Measurements from ENCODE around the gene NAGS. TPM values are rescaled to one million over a fixed set of nuclear protein-coding genes. Genes with fewer than 3 reads are reported as not detected.

The NAGS gene
- total RNA-seq, 1 experiment from 2014 or later: 3.7 TPM

DNA sequence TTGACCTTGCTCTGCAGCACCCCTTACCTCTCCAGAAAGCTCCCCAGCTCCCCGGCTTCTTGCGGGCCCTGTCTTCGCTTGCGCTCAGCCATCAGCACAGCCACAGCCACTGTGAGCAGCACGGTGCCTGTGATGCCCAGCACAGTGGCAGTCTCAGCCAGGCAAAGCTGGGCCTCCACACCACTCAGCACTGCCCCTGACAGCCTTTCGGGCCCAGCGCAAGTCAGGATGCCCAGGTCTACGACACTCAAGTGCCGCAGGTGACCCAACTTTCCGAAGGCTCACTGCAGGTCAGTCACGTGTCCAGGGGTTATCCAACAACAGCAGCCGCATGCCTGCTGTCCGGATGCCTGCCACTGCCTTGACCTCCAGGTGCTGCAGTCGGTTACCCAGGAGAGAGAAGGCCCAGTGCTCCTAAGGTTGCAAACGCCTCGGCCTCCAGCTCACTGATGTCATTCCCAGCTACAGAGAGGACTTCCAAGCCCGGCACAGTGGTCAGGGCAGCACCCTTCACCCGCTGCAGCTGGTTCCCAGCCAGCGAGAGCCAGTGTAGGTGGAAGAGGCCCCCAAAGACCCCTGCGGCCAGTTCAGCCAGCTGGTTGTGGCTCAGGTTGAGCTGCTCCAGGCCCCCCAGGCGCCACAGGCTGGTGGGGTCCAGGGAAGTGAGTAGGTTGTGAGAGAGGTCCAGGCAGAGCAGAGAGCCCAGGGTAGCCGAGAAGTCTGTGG lies 19.3 kb downstream of the NAGS start:
- TF ChIP-seq, protein P1, sequence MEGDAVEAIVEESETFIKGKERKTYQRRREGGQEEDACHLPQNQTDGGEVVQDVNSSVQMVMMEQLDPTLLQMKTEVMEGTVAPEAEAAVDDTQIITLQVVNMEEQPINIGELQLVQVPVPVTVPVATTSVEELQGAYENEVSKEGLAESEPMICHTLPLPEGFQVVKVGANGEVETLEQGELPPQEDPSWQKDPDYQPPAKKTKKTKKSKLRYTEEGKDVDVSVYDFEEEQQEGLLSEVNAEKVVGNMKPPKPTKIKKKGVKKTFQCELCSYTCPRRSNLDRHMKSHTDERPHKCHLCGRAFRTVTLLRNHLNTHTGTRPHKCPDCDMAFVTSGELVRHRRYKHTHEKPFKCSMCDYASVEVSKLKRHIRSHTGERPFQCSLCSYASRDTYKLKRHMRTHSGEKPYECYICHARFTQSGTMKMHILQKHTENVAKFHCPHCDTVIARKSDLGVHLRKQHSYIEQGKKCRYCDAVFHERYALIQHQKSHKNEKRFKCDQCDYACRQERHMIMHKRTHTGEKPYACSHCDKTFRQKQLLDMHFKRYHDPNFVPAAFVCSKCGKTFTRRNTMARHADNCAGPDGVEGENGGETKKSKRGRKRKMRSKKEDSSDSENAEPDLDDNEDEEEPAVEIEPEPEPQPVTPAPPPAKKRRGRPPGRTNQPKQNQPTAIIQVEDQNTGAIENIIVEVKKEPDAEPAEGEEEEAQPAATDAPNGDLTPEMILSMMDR (conservative IDR thresholded peaks at IDR 0.05): no peak
- Histone ChIP-seq H4K5ac (ENCODE audit: insufficient read length, low read depth, low read length) (no peak overlapping the region), H2AK5ac (ENCODE audit: insufficient read length, low read length) (no peak overlapping the region), H3K18ac (ENCODE audit: insufficient read length, low read depth, low read length) (no peak overlapping the region), H3K27ac (ENCODE audit: insufficient read length, low read depth, low read length) (no peak overlapping the region), H4K20me1 (ENCODE audit: control insufficient read depth, insufficient read depth, insufficient read length) (no peaks in the 10 kb centered on the region), H3K4me2 (ENCODE audit: insufficient read depth, insufficient read length, low read length) (no peak overlapping the region), H3K27me3 (ENCODE audit: insufficient read depth, low read length) (no peaks in the 10 kb centered on the region), H3K79me2 (ENCODE audit: insufficient read depth, low read length) (no peaks in the 10 kb centered on the region), H3K9me3 (ENCODE audit: control insufficient read depth, low read depth, low read length) (no peaks in the 10 kb centered on the region), H3K4ac (ENCODE audit: low read depth, low read length) (no peak overlapping the region), H2BK15ac (ENCODE audit: low read depth, low read length) (no peak overlapping the region), H3K56ac (ENCODE audit: insufficient read length, low read depth, low read length) (no peak overlapping the region), H2BK12ac (ENCODE audit: insufficient read length, low read depth, low read length) (no peak overlapping the region), H2AFZ (ENCODE audit: low read length) (no peak overlapping the region), H3K9ac (ENCODE audit: extremely low read depth, insufficient read length, low read length) (no peak overlapping the region), H4K8ac (replicated peaks; ENCODE audit: insufficient read length, low read depth, low read length) (no peak overlapping the region), H3K4me1 (ENCODE audit: insufficient read depth, low read length) (no peaks in the 10 kb centered on the region), H4K91ac (ENCODE audit: insufficient read length, low read depth, low read length) (no peak overlapping the region), H3K79me1 (ENCODE audit: insufficient read depth, low read depth, low read length, poor library complexity, severe bottlenecking) (no peaks in the 10 kb centered on the region), H3K14ac (ENCODE audit: insufficient read depth, low read length) (no peak overlapping the region; the same call in 1 of the 2 replicates), H2BK20ac (ENCODE audit: low read depth, low read length, poor library complexity, severe bottlenecking) (no peak overlapping the region), H2BK120ac (ENCODE audit: low read depth, low read length, poor library complexity, severe bottlenecking) (no peak overlapping the region), H3K23me2 (ENCODE audit: insufficient read length, low read depth, low read length, poor library complexity, severe bottlenecking) (no peaks in the 10 kb centered on the region), H2BK5ac (ENCODE audit: insufficient read length, low read length) (no peak overlapping the region), H3K23ac (ENCODE audit: insufficient read length, low read depth, low read length) (no peak overlapping the region), H3T11ph (ENCODE audit: low read length) (no peak overlapping the region)
- H3K9me3 Mint-ChIP-seq: no peaks in the 10 kb centered on the region
- no peak for DNase-seq
- no peak overlapping the region for H3K4me3 Mint-ChIP-seq
- no CpG with 5 or more reads among the region's 22 CpGs for WGBS (ENCODE audit: extremely low coverage, insufficient read length, low lambda C conversion rate)
- no peaks in the 10 kb centered on the region for H3K27me3 Mint-ChIP-seq (ENCODE audit: low read depth)
- peaks cover 2 to 30% (median 8%) of the 10 kb centered on the region in 3 experiments; a peak in 3 of 7 replicates for H3K36me3 Mint-ChIP-seq (ENCODE audit: insufficient read depth in 1 of 3, low read depth in 3 of 3)
- H3K27ac Mint-ChIP-seq: peak overlapping the region; percentile 23 to 82 (median 28); a peak in 5 of 7 replicates
- H3K4me1 Mint-ChIP-seq: no peaks in the 10 kb centered on the region
